Astrocyte (in vitro differentiated cells and primary cell): Measurements from ENCODE around the gene NEBL. TPM values are rescaled to one million over a fixed set of nuclear protein-coding genes. Genes with fewer than 3 reads are reported as not detected.

Experiments
- DNase-seq: peaks from one replicate; pipeline ENCODE4 v3.0.0-alpha.2; 2010; ENCODE audit warnings: low read depth
- FAIRE-seq: peaks from 2 replicates; lab custom pipeline; 2011; peaks lifted over from hg19 to GRCh38; lab: Jason Lieb, UNC
- H2AFZ ChIP-seq: 2 replicates; pipeline ENCODE4 v1.6.0; 2012; ENCODE audit warnings: low read depth, low read length, inconsistent platforms
- H3K27ac ChIP-seq: 2 replicates; pipeline ENCODE4 v1.5.1; 2011; ENCODE audit warnings: low read depth, low read length, inconsistent platforms
- H3K27me3 ChIP-seq: 2 replicates; pipeline ENCODE4 v1.6.0; 2011; ENCODE audit warnings: low read length, inconsistent platforms; ENCODE audit not compliant: insufficient read depth
- H3K36me3 ChIP-seq: 2 replicates; pipeline ENCODE4 v1.5.1; 2011; ENCODE audit warnings: low read length, inconsistent platforms; ENCODE audit not compliant: insufficient read depth
- H3K4me1 ChIP-seq: 2 replicates; pipeline ENCODE4 v1.5.1; 2011; ENCODE audit warnings: low read length, inconsistent platforms; ENCODE audit not compliant: insufficient read depth
- H3K4me2 ChIP-seq: 2 replicates; pipeline ENCODE4 v1.6.0; 2012; ENCODE audit warnings: low read length, inconsistent platforms
- H3K4me3 ChIP-seq: 2 replicates; pipeline ENCODE4 v1.5.1; 2011; ENCODE audit warnings: low read depth, mild to moderate bottlenecking, low read length, inconsistent platforms; ENCODE audit not compliant: insufficient read depth
- H3K79me2 ChIP-seq: 2 replicates; pipeline ENCODE4 v1.6.0; 2012; ENCODE audit warnings: mild to moderate bottlenecking, low read length, inconsistent platforms; ENCODE audit not compliant: insufficient read depth
- H3K9ac ChIP-seq: 2 replicates; pipeline ENCODE4 v1.6.0; 2012; ENCODE audit warnings: mild to moderate bottlenecking, low read length, inconsistent platforms
- H3K9me3 ChIP-seq: 2 replicates; pipeline ENCODE4 v1.5.1; 2012; ENCODE audit warnings: low read depth, mild to moderate bottlenecking, low read length, inconsistent platforms; ENCODE audit not compliant: insufficient read depth
- H4K20me1 ChIP-seq: 2 replicates; pipeline ENCODE4 v1.6.0; 2012; ENCODE audit warnings: low read length, inconsistent platforms; ENCODE audit not compliant: insufficient read depth
- H3K27ac Mint-ChIP-seq: one replicate; pipeline ENCODE4 v1.8.0; 2021; ENCODE audit warnings: mild to moderate bottlenecking, mixed read lengths; ENCODE audit not compliant: unreplicated experiment
- H3K27me3 Mint-ChIP-seq: one replicate; pipeline ENCODE4 v1.8.0; 2021; ENCODE audit warnings: low read depth, mixed read lengths; ENCODE audit not compliant: unreplicated experiment
- H3K36me3 Mint-ChIP-seq: one replicate; pipeline ENCODE4 v1.8.0; 2021; ENCODE audit warnings: low read depth, mixed read lengths; ENCODE audit not compliant: unreplicated experiment
- H3K4me1 Mint-ChIP-seq: one replicate; pipeline ENCODE4 v1.8.0; 2021; ENCODE audit warnings: low read depth, mixed read lengths; ENCODE audit not compliant: unreplicated experiment
- H3K4me3 Mint-ChIP-seq: one replicate; pipeline ENCODE4 v1.8.0; 2021; ENCODE audit warnings: mild to moderate bottlenecking, moderate library complexity, mixed read lengths; ENCODE audit not compliant: unreplicated experiment
- H3K9me3 Mint-ChIP-seq: one replicate; pipeline ENCODE4 v1.8.0; 2021; ENCODE audit warnings: mild to moderate bottlenecking, mixed read lengths; ENCODE audit not compliant: unreplicated experiment
- EZH2 ChIP-seq: IDR thresholded peaks from 2 replicates; pipeline ENCODE4 v1.6.1; 2012; ENCODE audit warnings: mild to moderate bottlenecking, low read length, inconsistent platforms; ENCODE audit not compliant: insufficient read depth
- total RNA-seq: library from RNA; stranded (reverse); gene quantifications from 2 replicates; pipeline ENCODE4 v1.2.1, GENCODE V29; 2021
- TF ChIP-seq, protein P1 (sequence below): IDR thresholded peaks from 2 replicates; pipeline ENCODE4 v1.5.1; 2011; ENCODE audit warnings: low read depth, mild to moderate bottlenecking, inconsistent platforms, low read length, moderate library complexity; ENCODE audit not compliant: insufficient read depth

NEBL gene
- total RNA-seq, 1 donor from 2014 or later, result 6.0 TPM

DNA sequence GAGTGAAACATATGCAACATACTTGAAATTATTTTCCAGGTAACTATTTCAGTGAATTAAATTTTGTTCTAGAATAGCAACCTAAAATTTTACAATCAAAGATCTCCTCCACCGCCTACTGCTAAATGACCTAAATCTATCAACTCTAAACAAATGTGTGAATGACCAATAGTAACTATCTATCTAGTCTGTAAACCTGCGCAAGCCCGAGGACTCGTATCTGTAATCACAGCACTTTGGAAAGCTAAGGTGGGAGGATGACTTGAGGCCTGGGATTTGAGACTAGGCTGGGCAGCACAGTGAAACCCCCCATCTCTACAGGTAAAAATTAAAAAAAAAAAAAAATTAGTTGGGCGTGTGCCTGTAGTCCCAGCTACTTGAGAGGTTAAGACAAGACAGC lies 83.0 kb downstream of the NEBL start:
- Histone ChIP-seq H3K4me1 (peaks cover 3% of the 10 kb centered on the region), H3K9me3 (no peaks in the 10 kb centered on the region), H3K36me3 (no peaks in the 10 kb centered on the region), H3K27me3 (no peaks in the 10 kb centered on the region), H4K20me1 (no peaks in the 10 kb centered on the region), H3K9ac (no peak overlapping the region), H3K79me2 (no peaks in the 10 kb centered on the region), H3K4me3 (no peak overlapping the region), H2AFZ (no peak overlapping the region), H3K4me2 (no peak overlapping the region), H3K27ac (no peak overlapping the region)
- no peaks in the 10 kb centered on the region for H3K36me3 Mint-ChIP-seq
- no peak overlapping the region for H3K4me3 Mint-ChIP-seq
- no peaks in the 10 kb centered on the region for H3K9me3 Mint-ChIP-seq
- TF ChIP-seq, protein P1, sequence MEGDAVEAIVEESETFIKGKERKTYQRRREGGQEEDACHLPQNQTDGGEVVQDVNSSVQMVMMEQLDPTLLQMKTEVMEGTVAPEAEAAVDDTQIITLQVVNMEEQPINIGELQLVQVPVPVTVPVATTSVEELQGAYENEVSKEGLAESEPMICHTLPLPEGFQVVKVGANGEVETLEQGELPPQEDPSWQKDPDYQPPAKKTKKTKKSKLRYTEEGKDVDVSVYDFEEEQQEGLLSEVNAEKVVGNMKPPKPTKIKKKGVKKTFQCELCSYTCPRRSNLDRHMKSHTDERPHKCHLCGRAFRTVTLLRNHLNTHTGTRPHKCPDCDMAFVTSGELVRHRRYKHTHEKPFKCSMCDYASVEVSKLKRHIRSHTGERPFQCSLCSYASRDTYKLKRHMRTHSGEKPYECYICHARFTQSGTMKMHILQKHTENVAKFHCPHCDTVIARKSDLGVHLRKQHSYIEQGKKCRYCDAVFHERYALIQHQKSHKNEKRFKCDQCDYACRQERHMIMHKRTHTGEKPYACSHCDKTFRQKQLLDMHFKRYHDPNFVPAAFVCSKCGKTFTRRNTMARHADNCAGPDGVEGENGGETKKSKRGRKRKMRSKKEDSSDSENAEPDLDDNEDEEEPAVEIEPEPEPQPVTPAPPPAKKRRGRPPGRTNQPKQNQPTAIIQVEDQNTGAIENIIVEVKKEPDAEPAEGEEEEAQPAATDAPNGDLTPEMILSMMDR, result no peak
- TF ChIP-seq EZH2, result no peak
- no peak for FAIRE-seq
- no peaks in the 10 kb centered on the region for H3K27me3 Mint-ChIP-seq
- DNase-seq, result no peak
- H3K27ac Mint-ChIP-seq, result peak overlapping the region; percentile 34
- peaks cover 37% of the 10 kb centered on the region for H3K4me1 Mint-ChIP-seq

DNA sequence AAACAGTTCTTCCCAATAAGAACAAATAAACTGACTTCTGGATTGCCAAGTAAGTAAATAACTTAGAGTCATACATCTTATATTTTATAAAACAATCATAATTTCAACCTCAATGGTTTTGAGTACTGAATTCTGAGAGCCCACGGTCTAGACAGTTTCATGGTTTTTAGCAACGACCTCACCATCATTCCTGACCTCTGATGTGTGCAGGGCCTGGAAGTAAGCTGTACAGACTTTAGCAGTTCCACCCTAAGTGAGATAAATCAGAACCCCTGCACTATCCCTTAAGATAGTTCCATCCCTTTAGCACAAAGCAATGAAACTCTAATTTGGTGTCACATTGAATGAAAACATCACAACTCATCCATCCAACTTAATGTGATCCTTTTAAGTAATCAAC lies 86.0 kb downstream of the NEBL start:
- no peaks in the 10 kb centered on the region for H3K9me3 ChIP-seq
- peak overlapping the region; percentile 96 for H3K27ac Mint-ChIP-seq
- no peak for FAIRE-seq
- no peak overlapping the region for H3K27ac ChIP-seq
- no peaks in the 10 kb centered on the region for H3K9me3 Mint-ChIP-seq
- no peaks in the 10 kb centered on the region for H3K36me3 Mint-ChIP-seq
- no peak overlapping the region for H3K4me3 Mint-ChIP-seq
- H3K79me2 ChIP-seq, result no peaks in the 10 kb centered on the region
- no peaks in the 10 kb centered on the region for H4K20me1 ChIP-seq
- TF ChIP-seq EZH2, result no peak
- TF ChIP-seq, protein P1, result no peak
- H3K27me3 ChIP-seq, result no peaks in the 10 kb centered on the region
- H2AFZ ChIP-seq, result no peak overlapping the region
- H3K36me3 ChIP-seq, result no peaks in the 10 kb centered on the region
- H3K4me1 ChIP-seq, result peaks cover 3% of the 10 kb centered on the region
- peaks cover 22% of the 10 kb centered on the region for H3K4me1 Mint-ChIP-seq
- no peaks in the 10 kb centered on the region for H3K27me3 Mint-ChIP-seq
- H3K4me2 ChIP-seq, result no peak overlapping the region
- H3K9ac ChIP-seq, result no peak overlapping the region
- H3K4me3 ChIP-seq, result no peak overlapping the region
- DNase-seq, result no peak

DNA sequence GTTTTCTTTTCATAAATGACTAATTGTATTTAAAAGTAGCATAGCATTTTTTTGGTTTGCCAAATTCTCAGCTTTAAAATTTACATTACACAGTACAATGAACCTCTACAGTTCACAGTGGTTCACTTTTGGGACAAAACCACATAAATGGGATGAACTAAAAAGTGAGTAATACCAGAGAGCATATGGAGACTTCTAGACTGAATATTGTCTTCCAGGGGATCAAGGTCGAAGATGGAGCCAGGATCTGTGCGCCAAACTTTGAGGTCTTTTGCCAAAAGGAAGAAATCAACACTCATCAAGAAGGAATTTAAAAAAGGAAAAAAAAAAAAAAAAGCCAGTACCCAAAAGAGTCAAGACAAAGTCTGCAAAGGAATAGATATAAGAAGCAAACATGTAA lies 87.5 kb downstream of the NEBL start:
- H3K4me1 Mint-ChIP-seq, result peaks cover 22% of the 10 kb centered on the region
- no peak overlapping the region for H3K4me3 Mint-ChIP-seq
- FAIRE-seq (no peak), DNase-seq (peak; percentile 16)
- H3K27me3 Mint-ChIP-seq, result no peaks in the 10 kb centered on the region
- Histone ChIP-seq H3K9me3 (no peaks in the 10 kb centered on the region), H3K79me2 (no peaks in the 10 kb centered on the region), H3K4me3 (no peak overlapping the region), H3K27me3 (no peaks in the 10 kb centered on the region), H4K20me1 (no peaks in the 10 kb centered on the region), H3K9ac (no peak overlapping the region), H3K4me2 (no peak overlapping the region), H2AFZ (no peak overlapping the region), H3K27ac (no peak overlapping the region), H3K36me3 (no peaks in the 10 kb centered on the region), H3K4me1 (peaks cover 3% of the 10 kb centered on the region)
- no peaks in the 10 kb centered on the region for H3K9me3 Mint-ChIP-seq
- H3K27ac Mint-ChIP-seq, result peak overlapping the region; percentile 96
- TF ChIP-seq EZH2, result no peak
- TF ChIP-seq, protein P1, result no peak
- peaks cover 3% of the 10 kb centered on the region for H3K36me3 Mint-ChIP-seq
